EL (cell line): ENCODE results near the gene RPL32.
"Not testable (repeated sequence)": the region's sequence is repeated elsewhere in the genome, so short reads cannot be mapped to it uniquely, and the experiment has no call there.

Experiments used
- DNase-seq: peaks from one replicate; pipeline ENCODE4 v3.0.0-alpha.2; 2016

RPL32 gene

DNA sequence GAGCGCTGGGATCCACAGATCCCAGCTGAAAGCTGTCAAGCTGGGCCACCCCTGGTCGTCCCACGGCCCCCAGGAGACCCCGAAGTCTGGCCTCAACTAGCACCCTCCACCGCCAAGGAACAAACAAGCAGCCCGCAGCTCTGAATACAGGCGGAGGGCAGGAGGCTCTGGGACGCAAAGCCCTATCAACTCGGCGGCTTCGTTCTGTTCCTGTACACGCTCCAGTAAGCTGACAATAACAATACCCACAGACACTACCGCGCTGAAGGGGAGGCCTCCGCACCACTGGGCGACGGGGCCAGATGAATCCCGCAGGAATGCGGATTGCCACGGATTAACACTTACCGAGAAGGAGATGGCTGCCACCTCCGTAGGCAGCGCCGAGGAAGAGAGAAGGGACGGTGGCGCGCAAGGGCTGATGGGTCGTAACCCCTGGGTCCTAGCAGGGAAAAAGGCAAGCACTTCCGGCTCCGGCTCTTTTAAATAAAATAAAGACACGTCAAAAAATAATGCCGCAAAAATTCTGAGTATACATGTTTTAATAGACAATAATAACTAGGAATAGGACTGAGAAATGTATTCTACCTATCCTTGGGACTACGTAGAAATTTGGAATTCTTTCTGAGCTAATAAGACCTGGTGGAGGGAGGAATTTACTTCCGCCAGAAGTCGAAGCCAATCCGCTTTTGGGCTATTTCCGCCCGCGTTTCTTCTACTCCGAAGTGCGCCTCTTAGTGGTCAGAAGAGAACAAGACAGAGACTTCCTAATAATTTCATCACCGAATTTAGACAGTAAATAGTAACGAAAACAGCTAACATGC is at the start of gene RPL32:
TSS of gene RPL32 (minus strand) at position 417 of the 821 bp plus-strand sequence. CDS start 1,328 bp downstream, outside the sequence.
- peak; percentile 94 for DNase-seq

GRCh38 chr3:12890610-12891390 is 49.4 kb upstream of the RPL32 start:
- no peak for DNase-seq

- no peak for DNase-seq
These were observed 45.4 kb upstream of the RPL32 start for GRCh38 chr3:12886736-12887135.

DNA sequence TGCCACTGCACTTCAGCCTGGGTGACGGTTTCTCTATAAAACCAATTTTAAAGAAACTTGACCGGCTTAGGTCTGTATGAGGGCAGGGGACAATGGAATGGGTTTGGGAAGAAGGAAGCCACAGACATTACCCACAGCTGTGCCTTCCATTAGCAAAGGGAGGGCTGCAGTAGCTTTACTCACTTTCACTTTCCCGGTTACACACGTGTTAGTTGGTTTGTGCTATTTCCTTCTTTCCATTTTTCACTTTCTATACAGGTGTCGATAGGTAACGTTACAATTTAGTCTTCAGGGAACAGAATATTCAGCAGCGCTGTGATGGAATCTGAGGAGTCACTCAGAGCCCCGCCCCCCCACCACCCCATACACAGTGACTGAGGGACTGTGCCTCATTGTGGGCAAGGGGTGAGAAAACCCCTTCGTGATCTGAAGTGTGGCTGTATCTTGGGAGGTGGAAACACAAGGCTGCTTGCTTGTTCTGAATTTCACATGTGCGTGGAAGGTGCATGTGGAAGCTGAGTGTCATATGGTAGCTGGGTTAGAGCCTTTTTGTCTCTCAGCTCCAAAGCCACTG is 44.8 kb upstream of the RPL32 start:
- DNase-seq: no peak

- DNase-seq: no peak
These were observed 44.2 kb upstream of the RPL32 start for GRCh38 chr3:12885583-12885930.

DNA sequence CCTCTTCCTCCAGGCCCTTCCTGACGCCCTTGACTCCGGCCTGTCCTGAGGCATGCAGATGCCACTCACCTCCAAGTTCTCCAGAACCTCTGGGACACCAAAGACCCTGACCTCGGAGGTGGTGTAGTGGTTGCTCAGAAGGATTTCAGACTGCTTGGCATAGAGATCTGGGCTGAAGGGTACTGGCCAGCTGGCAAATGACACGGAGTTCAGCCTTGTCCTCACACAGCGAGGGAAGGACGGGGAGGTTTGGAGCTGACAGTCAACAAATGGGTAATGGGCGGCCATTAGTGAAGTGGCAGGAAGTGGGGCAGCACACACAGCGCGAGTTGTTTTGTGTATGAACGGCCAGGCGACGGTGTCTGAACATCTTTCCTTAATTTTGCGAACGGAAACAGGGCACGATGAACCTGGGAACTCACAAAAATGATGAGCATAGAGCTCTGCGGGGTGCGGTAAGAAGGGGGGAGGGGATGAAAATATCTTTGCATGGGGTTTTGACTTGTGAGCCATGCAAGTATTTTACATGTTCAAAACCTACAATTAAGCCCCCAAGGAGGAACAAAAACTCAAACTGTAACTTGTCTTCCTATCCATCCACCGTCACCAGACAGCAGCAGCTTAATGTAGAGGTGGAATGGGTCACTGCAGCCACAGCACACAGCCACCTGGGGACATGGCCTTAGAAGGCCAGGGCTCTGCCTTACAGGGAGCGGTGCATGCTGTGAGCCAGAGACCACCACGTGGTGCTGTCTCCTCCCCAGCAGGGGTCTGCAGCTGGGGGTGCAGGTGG is 43.6 kb upstream of the RPL32 start:
- DNase-seq: no peak

- DNase-seq: peak; percentile 25
These were observed 42.9 kb upstream of the RPL32 start for GRCh38 chr3:12884186-12884680.

GRCh38 chr3:12882336-12883310 is 41.3 kb upstream of the RPL32 start:
- DNase-seq: no peak

DNA sequence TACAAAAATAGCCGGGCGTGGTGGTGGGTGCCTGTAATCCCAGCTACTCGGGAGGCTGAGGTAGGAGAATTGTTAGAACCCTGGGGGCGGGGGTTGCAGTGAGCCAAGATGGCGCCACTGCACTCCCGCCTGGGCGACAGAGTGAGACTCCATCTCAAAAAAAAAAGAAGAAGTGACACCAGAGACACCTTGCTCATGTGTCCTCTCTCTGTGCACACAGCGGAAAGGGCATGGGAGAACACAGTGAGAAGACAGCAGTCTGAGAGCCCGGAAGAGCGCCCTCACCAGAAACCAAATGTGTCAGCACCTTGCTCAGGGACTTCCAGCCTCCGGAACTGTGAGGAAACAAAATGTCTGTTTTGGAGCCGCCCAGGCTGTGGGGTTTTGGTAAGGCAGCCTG is 40.5 kb upstream of the RPL32 start:
- not testable (repeated sequence) for DNase-seq

DNA sequence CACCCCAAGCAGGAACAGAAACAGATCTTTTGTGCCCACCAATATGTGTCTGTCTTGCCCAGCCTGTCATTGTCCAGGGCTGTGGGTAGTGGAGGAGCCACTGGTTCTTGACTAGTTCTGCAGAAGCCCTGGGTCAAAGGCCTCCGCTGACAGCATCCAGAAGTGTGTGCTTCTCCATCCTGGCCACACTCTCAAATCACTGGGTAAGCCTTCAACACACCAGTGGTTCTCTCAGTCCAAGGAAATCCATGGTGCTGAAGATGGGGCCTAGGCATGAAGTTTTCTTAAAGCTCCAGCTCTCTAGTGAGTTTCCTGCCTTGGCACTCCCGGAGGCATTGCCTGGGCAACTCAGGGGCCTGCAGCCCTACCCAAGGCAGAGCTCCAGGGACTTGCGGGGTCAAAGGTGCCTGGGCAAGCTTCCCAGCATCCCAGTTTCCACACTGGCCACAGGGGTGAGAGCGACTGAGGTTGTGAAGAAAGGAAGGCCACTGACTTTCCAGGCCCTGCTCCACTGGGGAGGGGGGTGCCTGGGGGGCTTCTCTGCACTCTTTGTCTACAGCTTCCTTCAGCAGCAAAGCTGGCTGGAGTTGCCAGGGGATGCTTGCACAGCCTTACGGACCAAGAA is 37.9 kb upstream of the RPL32 start:
- no peak for DNase-seq

- DNase-seq: not testable (repeated sequence)
These were observed 37.4 kb upstream of the RPL32 start for GRCh38 chr3:12878758-12879157.

DNA sequence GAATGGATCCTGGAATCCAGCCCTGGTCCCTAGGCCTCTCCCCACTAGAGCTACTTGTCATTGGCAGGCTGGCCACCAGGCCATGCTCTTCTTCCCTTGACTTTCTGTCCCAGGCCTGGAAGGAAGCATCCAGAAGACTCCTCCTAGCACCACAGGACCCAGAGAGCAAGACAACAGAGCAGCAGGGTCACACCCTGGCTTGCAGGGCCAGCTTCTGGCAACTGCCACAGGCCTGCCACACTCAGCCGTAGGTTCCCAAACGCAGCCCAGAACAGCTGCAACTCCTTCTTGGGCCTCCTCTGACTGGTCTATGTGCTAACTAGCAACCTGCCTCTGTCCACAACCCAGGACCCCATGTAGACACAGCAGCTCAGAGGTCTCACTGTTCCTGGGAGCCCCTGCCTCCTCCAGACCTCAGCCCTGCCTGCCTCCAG is 36.8 kb upstream of the RPL32 start:
- DNase-seq: no peak

GRCh38 chr3:12877040-12877439 is 35.7 kb upstream of the RPL32 start:
- DNase-seq: no peak

- peak; percentile 59 for DNase-seq
These were observed 34.8 kb upstream of the RPL32 start for GRCh38 chr3:12875857-12876836.

DNA sequence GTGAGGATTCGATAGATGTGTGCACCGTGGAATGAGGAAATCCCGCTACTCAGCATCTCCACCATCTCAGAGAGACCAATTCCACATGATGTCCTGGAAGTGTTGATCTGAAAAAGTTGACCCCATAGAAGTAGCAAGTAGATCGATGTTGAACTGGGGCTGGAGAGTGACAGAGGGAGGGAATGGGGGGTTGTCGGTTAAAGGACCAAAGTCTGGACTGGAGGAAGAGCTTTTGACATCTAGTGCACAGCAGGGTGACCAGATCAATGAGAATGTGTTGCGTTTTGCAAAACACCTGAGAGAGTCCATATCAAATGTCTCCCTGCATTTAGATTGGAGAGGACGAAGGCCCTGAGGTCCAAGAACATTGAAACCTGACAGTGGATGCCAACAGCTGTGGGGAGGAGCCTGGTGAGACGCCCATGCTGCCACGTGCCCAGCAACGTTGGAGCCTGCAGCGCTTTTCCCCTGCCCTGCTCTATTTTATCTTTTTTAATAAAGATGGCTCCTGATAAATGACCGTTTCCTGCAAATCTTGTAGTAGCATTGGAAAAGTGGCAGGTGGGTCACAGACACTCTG is 30.1 kb upstream of the RPL32 start:
- no peak for DNase-seq

DNA sequence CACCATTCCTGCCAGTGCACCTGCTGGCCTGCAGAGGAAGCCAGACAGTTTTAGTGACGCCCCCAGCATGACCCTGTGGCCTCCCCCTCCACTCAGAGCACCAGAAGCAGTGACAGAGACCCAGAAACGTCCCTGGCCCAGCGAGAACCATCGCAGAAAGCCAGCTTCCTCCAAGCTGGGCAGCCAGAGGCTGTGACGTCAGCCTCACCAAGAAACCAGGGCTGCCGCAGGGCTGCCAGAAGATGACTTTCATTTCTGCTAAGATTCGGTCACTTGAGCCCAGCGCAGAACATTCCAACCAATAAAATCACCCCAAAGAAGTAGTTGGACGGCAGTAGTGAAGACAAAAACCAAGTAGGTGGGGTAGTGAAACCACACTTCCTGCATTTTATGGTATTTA is 29.6 kb upstream of the RPL32 start:
- DNase-seq: peak; percentile 74

GRCh38 chr3:12869035-12869621 is 27.8 kb upstream of the RPL32 start:
- peak; percentile 12 for DNase-seq

DNA sequence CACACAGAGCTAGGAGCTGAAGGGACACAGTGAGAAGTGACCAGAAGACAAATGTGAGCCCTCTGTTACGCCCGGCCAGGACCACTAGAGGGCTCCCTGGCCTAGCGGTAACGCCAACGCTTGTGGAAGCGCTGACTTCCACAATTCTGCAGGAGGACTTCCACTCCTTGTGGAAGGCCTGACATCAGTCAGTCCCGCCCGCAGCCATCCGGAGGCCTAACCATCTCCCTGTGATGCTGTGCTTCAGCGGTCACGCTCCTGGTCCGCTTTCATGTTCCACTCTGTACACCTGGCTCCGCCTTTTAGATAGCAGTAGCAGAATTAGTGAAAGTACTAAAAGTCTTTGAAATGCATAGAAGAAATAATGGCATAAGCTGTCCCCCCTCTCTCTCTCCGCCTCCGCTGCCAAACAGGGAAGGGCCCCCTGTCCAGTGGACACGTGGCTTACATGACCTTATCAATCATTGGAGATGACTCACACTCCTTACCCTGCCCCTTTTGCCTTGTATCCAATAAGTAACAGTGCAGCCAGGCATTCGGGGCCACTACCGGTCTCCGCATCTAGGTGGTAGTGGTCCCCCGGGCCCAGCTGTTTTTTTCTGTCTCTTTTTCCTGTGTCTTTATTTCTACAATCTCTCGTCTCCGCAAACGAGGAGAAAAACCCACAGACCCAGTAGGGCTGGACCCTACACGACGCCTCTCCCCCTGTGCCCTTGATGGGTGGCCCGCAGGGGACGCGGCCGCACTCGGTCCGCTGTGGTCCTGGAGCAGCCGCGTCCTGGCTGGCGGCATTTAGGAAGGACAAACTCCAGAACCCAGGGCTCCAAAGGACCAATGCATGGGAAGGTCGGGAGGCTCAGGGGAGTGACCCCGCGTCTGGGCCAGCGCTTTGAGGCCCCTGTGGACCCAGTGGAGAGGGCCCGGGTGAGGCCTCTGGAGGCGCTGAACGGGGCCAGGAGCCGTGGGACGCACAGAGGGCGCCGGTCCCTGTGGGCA is 27.0 kb upstream of the RPL32 start:
- DNase-seq: peak; percentile 85
